A673 (cell line): Measurements from ENCODE around the gene MED12L. TPM values are rescaled to one million over a fixed set of nuclear protein-coding genes. Genes with fewer than 3 reads are reported as not detected.

Source experiments
- BruUV-seq: library from RNA; stranded (reverse); fragments of 400-500 nt; replicated peaks from 2 replicates; lab custom pipeline; 2021; lab: Mats Ljungman, UMichigan
- CTCF ChIA-PET: fragments of 300-600 bp; sonication (Branson Sonifier 250); formaldehyde crosslinking; loops from one replicate; lab custom pipeline; 2022; ENCODE audit warnings: antibody characterized with exemption; lab: Charles Lee
- POLR2A ChIA-PET: fragments of 300-600 bp; sonication (Branson Sonifier 250); formaldehyde crosslinking; loops from one replicate; lab custom pipeline; 2022; ENCODE audit warnings: antibody characterized with exemption; ENCODE audit not compliant: low non-redundant PET; lab: Charles Lee
- DNase-seq: peaks from one replicate; pipeline ENCODE4 v3.0.0-alpha.2; 2015; ENCODE audit warnings: low spot score
- H3K27ac ChIP-seq: fragments of 200-600 bp; sonication (generic); 2 replicates; pipeline ENCODE4 v1.5.1; 2016; ENCODE audit warnings: mixed run types, low read depth, mild to moderate bottlenecking, mixed read lengths, antibody characterized with exemption, low read length; ENCODE audit not compliant: poor library complexity, severe bottlenecking
- H3K27me3 ChIP-seq: fragments of 200-600 bp; sonication (generic); replicated peaks from 2 replicates; pipeline ENCODE4 v1.6.1; 2017; ENCODE audit warnings: mixed run types, low read depth, mild to moderate bottlenecking, mixed read lengths, antibody characterized with exemption, low read length; ENCODE audit not compliant: insufficient read depth, poor library complexity
- H3K36me3 ChIP-seq: fragments of 200-600 bp; sonication (generic); 2 replicates; pipeline ENCODE4 v1.6.1; 2016; ENCODE audit warnings: mixed run types, mild to moderate bottlenecking, mixed read lengths, antibody characterized with exemption, low read length; ENCODE audit not compliant: insufficient read depth, poor library complexity, severe bottlenecking
- H3K4me1 ChIP-seq: fragments of 200-600 bp; sonication (generic); 2 replicates; pipeline ENCODE4 v1.6.1; 2017; ENCODE audit warnings: mixed run types, mild to moderate bottlenecking, mixed read lengths, antibody characterized with exemption, low read length; ENCODE audit not compliant: insufficient read depth, poor library complexity, severe bottlenecking
- H3K4me3 ChIP-seq: fragments of 200-600 bp; sonication (generic); 2 replicates; pipeline ENCODE4 v1.5.1; 2016; ENCODE audit warnings: low read depth, mixed run types, mild to moderate bottlenecking, mixed read lengths, low read length; ENCODE audit not compliant: poor library complexity, severe bottlenecking
- H3K9me3 ChIP-seq: fragments of 200-600 bp; sonication (generic); 2 replicates; pipeline ENCODE4 v1.6.1; 2016; ENCODE audit warnings: mixed run types, low read depth, mild to moderate bottlenecking, mixed read lengths, antibody characterized with exemption, low read length; ENCODE audit not compliant: poor library complexity, severe bottlenecking
- EZH2 ChIP-seq: fragments of 200-600 bp; sonication (generic); IDR thresholded peaks from 2 replicates; pipeline ENCODE4 v1.6.1; 2017; ENCODE audit warnings: borderline replicate concordance, low read depth, mild to moderate bottlenecking, mixed read lengths, antibody characterized with exemption, low read length; ENCODE audit not compliant: poor library complexity, severe bottlenecking
- intact Hi-C: fragments of 100-400 bp; cut with micrococcal nuclease; formaldehyde crosslinking; loops from one replicate; pipeline ENCODE4 v1.10.0; 2022; ENCODE audit not compliant: unreplicated experiment
- total RNA-seq: library from RNA; stranded (reverse); gene quantifications from 2 replicates; pipeline ENCODE4 v1.2.3, GENCODE V29; 2021
- TF ChIP-seq, protein P1 (sequence below): fragments of 300-800, 200-600 bp; sonication (generic); conservative IDR thresholded peaks from 2 replicates; pipeline ENCODE4 v1.5.1; 2017; ENCODE audit warnings: low read depth, mild to moderate bottlenecking, antibody characterized with exemption, low read length, moderate library complexity, mixed read lengths

Gene MED12L
- total RNA-seq, 1 experiment from 2014 or later: 0.71 TPM

GRCh38 chr3:151276687-151277042 is 191.2 kb downstream of the MED12L start:
- BruUV-seq: no TSS peak
- no peaks in the 10 kb centered on the region for H3K27me3 ChIP-seq
- intact Hi-C loops: no loop called here
- H3K4me1 ChIP-seq: no peaks in the 10 kb centered on the region
- no peaks in the 10 kb centered on the region for H3K9me3 ChIP-seq
- TF ChIP-seq, protein P1, sequence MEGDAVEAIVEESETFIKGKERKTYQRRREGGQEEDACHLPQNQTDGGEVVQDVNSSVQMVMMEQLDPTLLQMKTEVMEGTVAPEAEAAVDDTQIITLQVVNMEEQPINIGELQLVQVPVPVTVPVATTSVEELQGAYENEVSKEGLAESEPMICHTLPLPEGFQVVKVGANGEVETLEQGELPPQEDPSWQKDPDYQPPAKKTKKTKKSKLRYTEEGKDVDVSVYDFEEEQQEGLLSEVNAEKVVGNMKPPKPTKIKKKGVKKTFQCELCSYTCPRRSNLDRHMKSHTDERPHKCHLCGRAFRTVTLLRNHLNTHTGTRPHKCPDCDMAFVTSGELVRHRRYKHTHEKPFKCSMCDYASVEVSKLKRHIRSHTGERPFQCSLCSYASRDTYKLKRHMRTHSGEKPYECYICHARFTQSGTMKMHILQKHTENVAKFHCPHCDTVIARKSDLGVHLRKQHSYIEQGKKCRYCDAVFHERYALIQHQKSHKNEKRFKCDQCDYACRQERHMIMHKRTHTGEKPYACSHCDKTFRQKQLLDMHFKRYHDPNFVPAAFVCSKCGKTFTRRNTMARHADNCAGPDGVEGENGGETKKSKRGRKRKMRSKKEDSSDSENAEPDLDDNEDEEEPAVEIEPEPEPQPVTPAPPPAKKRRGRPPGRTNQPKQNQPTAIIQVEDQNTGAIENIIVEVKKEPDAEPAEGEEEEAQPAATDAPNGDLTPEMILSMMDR: no peak
- no peak for TF ChIP-seq EZH2
- no peak overlapping the region for H3K4me3 ChIP-seq
- no peak overlapping the region for H3K27ac ChIP-seq
- no peaks in the 10 kb centered on the region for H3K36me3 ChIP-seq
- CTCF ChIA-PET: no interaction called here
- POLR2A ChIA-PET: no interaction called here
- DNase-seq: no peak

- H3K27me3 ChIP-seq: no peaks in the 10 kb centered on the region
- intact Hi-C loops: no loop called here
- H3K27ac ChIP-seq: no peak within 1 kb of the TSS
- ChIA-PET CTCF (no interaction called here), POLR2A (interaction anchor here (0.6 kb wide), 1 partner anchor 29 kb away, joined by 5 read pairs; no protein-coding TSS in a partner anchor)
- no peak within 1 kb of the TSS for H3K4me3 ChIP-seq
- DNase-seq: no peak
- BruUV-seq: no TSS peak
- no peaks in the 10 kb centered on the region for H3K36me3 ChIP-seq
- H3K9me3 ChIP-seq: no peaks in the 10 kb centered on the region
- H3K4me1 ChIP-seq: no peaks in the 10 kb centered on the region
- TF ChIP-seq, protein P1: no peak
These were observed 192.8 kb downstream of the MED12L start, which contains the start of gene P2RY14 for GRCh38 chr3:151278230-151278629. P2RY14 (minus strand) TSS chr3:151278542; CDS start chr3:151214316, 64,226 bp downstream.

DNA sequence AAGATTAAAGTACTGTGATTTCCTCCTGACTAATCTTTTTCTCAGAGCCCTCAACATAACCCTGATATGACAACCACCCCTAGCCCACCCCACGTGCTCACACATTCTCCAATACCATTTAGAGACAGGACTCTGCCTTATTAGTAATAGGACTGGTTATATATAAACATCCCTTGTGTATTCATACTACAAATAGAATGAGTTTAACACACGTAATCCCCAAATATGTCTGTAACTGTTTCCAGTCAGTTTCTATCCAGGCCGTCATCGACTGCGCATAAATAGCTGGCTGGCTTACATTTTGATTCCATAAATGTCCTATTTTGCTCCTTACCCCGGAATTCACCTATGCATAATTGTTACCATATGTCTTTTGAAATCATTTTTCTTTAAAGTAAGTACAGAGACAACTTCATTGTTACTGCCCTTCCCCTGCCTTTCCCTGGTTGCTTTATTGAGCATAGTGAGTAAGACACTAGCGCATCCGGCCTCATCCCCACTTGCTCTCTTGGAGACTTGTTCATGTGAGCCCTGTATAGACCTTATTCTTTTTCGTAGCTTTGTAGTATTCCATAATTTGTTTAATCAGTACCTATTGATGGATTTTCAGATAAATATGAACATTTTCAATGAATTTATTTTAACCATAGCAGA is 196.3 kb downstream of the MED12L start:
- CTCF ChIA-PET: interaction anchor here (0.6 kb wide), 1 partner anchor 55 kb away, joined by 9 read pairs; no protein-coding TSS in a partner anchor
- Histone ChIP-seq H3K27me3 (no peaks in the 10 kb centered on the region), H3K27ac (no peak overlapping the region), H3K36me3 (no peaks in the 10 kb centered on the region), H3K9me3 (no peaks in the 10 kb centered on the region), H3K4me1 (no peaks in the 10 kb centered on the region), H3K4me3 (no peak overlapping the region)
- TF ChIP-seq, protein P1: no peak
- no peak for TF ChIP-seq EZH2
- intact Hi-C loops: loop anchor here (10.0 kb wide), 1 partner anchor 383 kb away; no protein-coding TSS in a partner anchor
- POLR2A ChIA-PET: no interaction called here
- BruUV-seq: no TSS peak
- no peak for DNase-seq
